T-helper 1 cell treated with Interleukin-12 subunit alpha and Interleukin-12 subunit beta and Interleukin-4 antibody, amounts not matched to agents 30 μg/mL and 1 μg/mL, for 36 hours (primary cell): Measurements from ENCODE around the gene MATN1.

Experiments used
- H3K27ac Mint-ChIP-seq: one replicate; pipeline ENCODE4 v1.8.0; 2021; ENCODE audit warnings: mild to moderate bottlenecking, mixed read lengths
- H3K27me3 Mint-ChIP-seq: one replicate; pipeline ENCODE4 v1.8.0; 2021; ENCODE audit warnings: low read depth, mixed read lengths
- H3K36me3 Mint-ChIP-seq: one replicate; pipeline ENCODE4 v1.8.0; 2021; ENCODE audit warnings: low read depth, mixed read lengths
- H3K4me1 Mint-ChIP-seq: one replicate; pipeline ENCODE4 v1.8.0; 2021; ENCODE audit warnings: low read depth, mixed read lengths
- H3K4me3 Mint-ChIP-seq: one replicate; pipeline ENCODE4 v1.8.0; 2021; ENCODE audit warnings: mild to moderate bottlenecking, moderate library complexity, mixed read lengths
- H3K9me3 Mint-ChIP-seq: one replicate; pipeline ENCODE4 v1.8.0; 2021; ENCODE audit warnings: mixed read lengths

Gene MATN1

DNA sequence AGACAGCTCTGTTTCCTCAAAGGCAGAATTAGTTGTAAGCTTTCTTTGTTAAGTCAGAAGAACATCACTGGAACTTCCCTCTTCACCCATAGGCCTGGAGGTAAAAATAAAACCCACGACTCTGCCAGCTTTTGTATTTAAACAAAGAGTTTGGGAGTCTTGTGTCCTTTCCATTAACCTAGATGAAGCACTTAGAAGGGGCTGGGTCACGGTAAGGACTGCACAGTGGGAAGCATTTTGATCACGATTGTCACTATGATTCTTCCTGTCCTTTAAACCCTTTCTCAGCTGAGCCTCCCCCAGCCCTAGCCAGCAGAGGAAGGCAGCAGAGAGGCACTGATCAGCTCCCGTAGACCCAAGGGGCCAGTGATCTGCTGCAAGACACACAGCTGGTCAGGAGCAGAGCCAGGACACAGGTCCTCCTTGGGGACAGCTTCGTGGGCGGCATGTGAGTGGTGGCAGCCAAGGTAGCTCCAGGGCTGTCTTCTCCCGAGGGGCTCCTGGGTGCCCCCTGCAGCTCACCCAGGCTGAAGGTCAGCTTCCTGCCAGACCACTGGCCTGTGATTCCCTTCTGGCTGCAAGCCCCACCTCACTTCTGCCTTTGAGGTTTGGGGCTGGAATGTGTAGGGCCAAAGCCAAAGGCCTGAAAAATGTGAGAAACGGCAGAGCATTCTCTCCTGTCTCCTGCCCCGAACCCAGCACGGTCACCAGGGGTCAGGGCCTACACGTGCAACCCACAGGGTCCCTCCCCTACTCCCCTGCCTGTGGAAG is 38.2 kb upstream of the MATN1 start:
- H3K27ac Mint-ChIP-seq, result peak overlapping the region; percentile 63
- H3K9me3 Mint-ChIP-seq, result no peaks in the 10 kb centered on the region
- H3K36me3 Mint-ChIP-seq, result peaks cover 2% of the 10 kb centered on the region
- H3K4me3 Mint-ChIP-seq, result peak overlapping the region; percentile 46
- H3K4me1 Mint-ChIP-seq, result peaks cover 54% of the 10 kb centered on the region
- H3K27me3 Mint-ChIP-seq, result no peaks in the 10 kb centered on the region

GRCh38 chr1:30760596-30761324 is 37.4 kb upstream of the MATN1 start:
- peak overlapping the region; percentile 46 for H3K4me3 Mint-ChIP-seq
- H3K36me3 Mint-ChIP-seq, result peaks cover 5% of the 10 kb centered on the region
- no peaks in the 10 kb centered on the region for H3K9me3 Mint-ChIP-seq
- H3K27ac Mint-ChIP-seq, result peak overlapping the region; percentile 43
- no peaks in the 10 kb centered on the region for H3K27me3 Mint-ChIP-seq
- peaks cover 52% of the 10 kb centered on the region for H3K4me1 Mint-ChIP-seq

DNA sequence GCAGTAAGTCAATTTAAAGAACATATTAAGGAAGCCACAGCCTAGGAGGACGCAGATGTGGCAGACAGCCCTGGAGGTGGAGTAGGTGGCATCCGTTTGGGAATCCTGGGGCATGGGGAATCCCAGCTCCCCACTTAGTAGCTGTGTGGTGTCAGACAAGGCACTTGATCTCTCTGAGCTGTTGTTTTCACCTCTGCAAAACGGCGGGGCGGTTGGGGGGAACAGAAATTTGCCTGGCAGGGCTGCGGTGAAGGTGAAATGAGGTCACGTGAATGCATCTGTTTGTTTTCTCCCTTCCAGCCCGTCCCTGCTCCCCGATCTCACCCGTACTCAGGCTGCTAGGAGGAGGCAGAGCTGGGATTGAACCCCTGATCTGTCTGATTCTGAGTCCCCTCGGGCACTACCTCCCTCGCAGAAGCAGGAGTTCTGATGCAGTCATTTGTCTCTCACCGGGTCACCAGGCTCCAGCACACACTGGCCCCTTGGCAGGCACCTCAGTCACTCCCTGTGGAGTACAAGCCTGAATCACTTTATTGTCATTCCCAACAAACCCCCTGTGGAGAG is 36.4 kb upstream of the MATN1 start:
- Mint-ChIP-seq H3K27ac (peak overlapping the region; percentile 67), H3K4me3 (peak overlapping the region; percentile 57), H3K4me1 (peaks cover 61% of the 10 kb centered on the region), H3K36me3 (peaks cover 14% of the 10 kb centered on the region), H3K9me3 (no peaks in the 10 kb centered on the region), H3K27me3 (no peaks in the 10 kb centered on the region)

DNA sequence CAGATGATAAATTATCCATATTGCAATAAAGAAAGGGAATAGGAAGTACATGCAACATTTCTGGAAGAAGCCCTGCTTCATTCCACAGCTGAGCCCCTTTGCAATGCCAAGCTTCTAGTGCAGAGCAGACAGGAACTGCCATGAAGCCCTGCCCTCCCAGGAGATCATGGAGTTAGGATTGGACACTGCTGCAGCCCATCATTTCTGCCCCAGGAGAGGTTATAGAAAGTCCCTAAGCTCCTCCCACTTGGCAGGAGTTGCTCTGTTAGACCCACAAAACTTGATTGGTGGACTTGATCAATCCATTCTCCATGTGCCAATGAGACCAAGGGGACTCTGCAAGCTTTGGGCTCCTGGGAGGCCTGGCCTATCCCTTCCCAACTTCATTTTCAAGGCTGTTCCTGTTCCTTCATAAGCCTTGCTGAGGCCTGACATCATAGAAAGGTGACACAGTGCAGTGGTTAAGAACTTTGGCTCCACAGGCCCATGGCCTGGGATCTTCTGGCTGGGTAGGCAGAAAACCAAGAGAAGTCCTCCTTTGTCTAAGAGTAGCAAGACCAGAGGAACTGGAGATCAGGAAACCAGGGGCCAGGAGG is 35.5 kb upstream of the MATN1 start:
- H3K9me3 Mint-ChIP-seq, result no peaks in the 10 kb centered on the region
- H3K36me3 Mint-ChIP-seq, result peaks cover 19% of the 10 kb centered on the region
- peak overlapping the region; percentile 94 for H3K4me3 Mint-ChIP-seq
- peaks cover 69% of the 10 kb centered on the region for H3K4me1 Mint-ChIP-seq
- H3K27me3 Mint-ChIP-seq, result no peaks in the 10 kb centered on the region
- peak overlapping the region; percentile 76 for H3K27ac Mint-ChIP-seq

DNA sequence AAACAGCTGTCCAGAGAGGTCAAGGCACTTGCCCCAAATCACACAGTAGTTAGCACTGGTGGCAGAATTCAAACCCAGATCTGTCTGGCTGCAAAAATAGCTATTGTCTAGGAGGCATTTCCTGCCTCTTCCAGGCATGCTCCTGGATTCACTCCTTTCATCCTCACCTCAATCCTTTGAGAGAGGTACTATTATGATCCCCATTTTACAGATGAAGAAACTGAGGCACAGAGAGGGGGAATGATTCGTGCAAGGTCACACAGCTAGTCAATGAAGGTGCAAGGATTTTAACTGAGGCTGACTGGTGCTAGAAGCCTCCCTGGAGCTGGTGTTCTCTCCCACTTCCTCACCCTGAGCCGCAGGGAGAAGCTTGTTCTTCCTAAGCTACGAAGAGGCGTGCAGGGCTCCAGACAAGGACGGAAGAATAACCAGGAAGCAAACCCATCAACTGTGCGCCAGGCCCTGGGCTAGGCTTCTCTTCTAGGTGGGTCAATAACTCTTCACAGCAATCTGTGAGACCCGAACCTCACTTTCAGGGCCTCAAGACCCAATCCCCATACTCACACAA is 34.8 kb upstream of the MATN1 start:
- peaks cover 72% of the 10 kb centered on the region for H3K4me1 Mint-ChIP-seq
- no peaks in the 10 kb centered on the region for H3K27me3 Mint-ChIP-seq
- peaks cover 26% of the 10 kb centered on the region for H3K36me3 Mint-ChIP-seq
- H3K9me3 Mint-ChIP-seq, result no peaks in the 10 kb centered on the region
- H3K27ac Mint-ChIP-seq, result peak overlapping the region; percentile 76
- H3K4me3 Mint-ChIP-seq, result peak overlapping the region; percentile 94

DNA sequence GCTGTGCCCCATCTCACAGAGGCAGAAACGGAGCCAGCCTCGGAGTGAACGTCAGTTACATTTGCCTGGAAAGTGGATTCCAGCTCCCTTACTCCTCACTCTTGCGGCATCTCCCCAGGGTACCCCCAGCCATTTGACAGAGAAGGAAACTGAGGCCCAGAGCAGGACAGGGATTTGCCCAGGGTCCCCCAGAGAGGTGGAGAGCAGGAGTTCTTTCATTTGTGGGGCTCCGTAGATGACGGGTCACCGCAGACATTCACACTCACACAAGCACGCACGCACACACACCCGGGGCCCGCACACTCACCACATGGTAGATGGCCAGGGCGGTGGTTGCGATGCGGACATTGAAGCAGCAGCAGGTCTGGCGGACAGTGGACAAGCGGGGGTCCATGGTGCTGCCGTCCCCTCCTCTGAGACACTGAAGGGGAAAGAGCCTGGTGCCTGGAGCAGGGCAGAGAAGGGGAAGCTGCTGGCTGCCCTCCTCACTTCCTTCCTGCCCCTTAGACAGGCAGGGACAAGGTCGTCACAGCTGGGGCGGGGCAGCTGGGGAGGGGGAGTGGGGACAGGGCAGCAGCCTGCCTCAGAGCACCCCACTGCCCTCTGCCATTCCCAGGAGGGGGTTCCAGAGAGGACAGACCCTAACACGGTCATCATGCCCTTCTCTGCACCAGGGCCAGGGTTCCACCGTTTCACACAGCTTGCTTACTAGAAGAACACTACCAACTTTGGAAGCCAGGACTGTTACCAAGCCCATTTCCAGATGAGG is 34.2 kb upstream of the MATN1 start, which contains the start of gene LAPTM5:
Gene LAPTM5, minus strand, starts transcription at position 423 of the 769 bp plus-strand sequence. Its CDS starts 29 bp downstream, at position 394.
- Mint-ChIP-seq H3K4me3 (peak within 1 kb of the TSS; percentile 94), H3K4me1 (peaks cover 67% of the 10 kb centered on the region)

GRCh38 chr1:30756545-30757351 is 33.4 kb upstream of the MATN1 start:
- H3K9me3 Mint-ChIP-seq, result no peaks in the 10 kb centered on the region
- H3K27ac Mint-ChIP-seq, result peak overlapping the region; percentile 92
- peak overlapping the region; percentile 94 for H3K4me3 Mint-ChIP-seq
- H3K4me1 Mint-ChIP-seq, result peaks cover 70% of the 10 kb centered on the region
- peaks cover 30% of the 10 kb centered on the region for H3K36me3 Mint-ChIP-seq
- no peaks in the 10 kb centered on the region for H3K27me3 Mint-ChIP-seq

More for the DNA sequence above, 34.2 kb upstream of the MATN1 start, which contains the start of gene LAPTM5:
- no peaks in the 10 kb centered on the region for H3K27me3 Mint-ChIP-seq
- peaks cover 27% of the 10 kb centered on the region for H3K36me3 Mint-ChIP-seq
- peak within 1 kb of the TSS; percentile 92 for H3K27ac Mint-ChIP-seq
- H3K9me3 Mint-ChIP-seq, result no peaks in the 10 kb centered on the region

DNA sequence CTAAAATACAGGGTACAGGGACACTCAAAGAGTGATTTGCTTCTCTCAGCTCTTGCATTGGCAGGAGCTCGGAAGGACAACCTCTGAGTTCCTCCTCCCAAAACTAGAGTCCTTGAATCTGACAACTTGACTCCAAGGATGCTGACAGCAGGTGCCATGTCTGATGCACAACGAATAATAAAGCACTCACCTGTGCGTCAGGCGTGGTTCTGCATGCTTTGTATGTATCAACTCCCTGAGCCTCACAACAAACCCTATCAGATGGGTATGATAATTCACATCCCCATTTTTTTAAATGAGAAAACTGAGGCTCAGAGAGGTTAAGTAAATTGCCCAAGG is 32.8 kb upstream of the MATN1 start:
- no peaks in the 10 kb centered on the region for H3K9me3 Mint-ChIP-seq
- H3K4me1 Mint-ChIP-seq, result peaks cover 69% of the 10 kb centered on the region
- peak overlapping the region; percentile 92 for H3K27ac Mint-ChIP-seq
- H3K27me3 Mint-ChIP-seq, result no peaks in the 10 kb centered on the region
- H3K36me3 Mint-ChIP-seq, result peaks cover 30% of the 10 kb centered on the region
- peak overlapping the region; percentile 94 for H3K4me3 Mint-ChIP-seq

GRCh38 chr1:30755746-30756145 is 32.4 kb upstream of the MATN1 start:
- no peaks in the 10 kb centered on the region for H3K27me3 Mint-ChIP-seq
- peaks cover 30% of the 10 kb centered on the region for H3K36me3 Mint-ChIP-seq
- peaks cover 69% of the 10 kb centered on the region for H3K4me1 Mint-ChIP-seq
- H3K27ac Mint-ChIP-seq, result peak overlapping the region; percentile 50
- no peaks in the 10 kb centered on the region for H3K9me3 Mint-ChIP-seq
- peak overlapping the region; percentile 94 for H3K4me3 Mint-ChIP-seq

DNA sequence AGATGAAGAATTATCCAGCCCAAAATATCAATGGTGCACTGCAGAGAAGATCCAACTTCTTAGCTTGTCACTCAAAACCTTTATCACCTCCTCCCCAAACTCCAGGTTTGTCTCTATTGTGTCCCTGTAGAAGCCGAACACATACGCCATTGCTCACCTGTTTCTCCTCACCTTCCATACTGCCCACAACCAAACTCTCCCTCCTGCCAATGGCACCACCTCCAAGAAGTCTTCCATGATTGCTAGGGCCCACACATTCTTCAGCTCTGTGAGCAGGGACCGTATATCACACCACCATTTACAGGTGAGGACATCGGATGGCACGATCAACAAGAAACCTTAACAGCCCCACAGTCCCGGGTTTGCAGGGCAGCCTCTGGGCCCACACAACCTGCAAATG is 31.9 kb upstream of the MATN1 start:
- peak overlapping the region; percentile 94 for H3K4me3 Mint-ChIP-seq
- no peaks in the 10 kb centered on the region for H3K9me3 Mint-ChIP-seq
- H3K4me1 Mint-ChIP-seq, result peaks cover 70% of the 10 kb centered on the region
- peak overlapping the region; percentile 50 for H3K27ac Mint-ChIP-seq
- H3K27me3 Mint-ChIP-seq, result no peaks in the 10 kb centered on the region
- H3K36me3 Mint-ChIP-seq, result peaks cover 30% of the 10 kb centered on the region

GRCh38 chr1:30754684-30755171 is 31.3 kb upstream of the MATN1 start:
- no peaks in the 10 kb centered on the region for H3K9me3 Mint-ChIP-seq
- peaks cover 30% of the 10 kb centered on the region for H3K36me3 Mint-ChIP-seq
- H3K27me3 Mint-ChIP-seq, result no peaks in the 10 kb centered on the region
- peak overlapping the region; percentile 50 for H3K27ac Mint-ChIP-seq
- H3K4me1 Mint-ChIP-seq, result peaks cover 70% of the 10 kb centered on the region
- peak overlapping the region; percentile 94 for H3K4me3 Mint-ChIP-seq

- peak overlapping the region; percentile 50 for H3K27ac Mint-ChIP-seq
- peaks cover 70% of the 10 kb centered on the region for H3K4me1 Mint-ChIP-seq
- H3K27me3 Mint-ChIP-seq, result no peaks in the 10 kb centered on the region
- peak overlapping the region; percentile 94 for H3K4me3 Mint-ChIP-seq
- H3K9me3 Mint-ChIP-seq, result no peaks in the 10 kb centered on the region
- peaks cover 39% of the 10 kb centered on the region for H3K36me3 Mint-ChIP-seq
Observed at GRCh38 chr1:30753660-30754123, 30.3 kb upstream of the MATN1 start.

DNA sequence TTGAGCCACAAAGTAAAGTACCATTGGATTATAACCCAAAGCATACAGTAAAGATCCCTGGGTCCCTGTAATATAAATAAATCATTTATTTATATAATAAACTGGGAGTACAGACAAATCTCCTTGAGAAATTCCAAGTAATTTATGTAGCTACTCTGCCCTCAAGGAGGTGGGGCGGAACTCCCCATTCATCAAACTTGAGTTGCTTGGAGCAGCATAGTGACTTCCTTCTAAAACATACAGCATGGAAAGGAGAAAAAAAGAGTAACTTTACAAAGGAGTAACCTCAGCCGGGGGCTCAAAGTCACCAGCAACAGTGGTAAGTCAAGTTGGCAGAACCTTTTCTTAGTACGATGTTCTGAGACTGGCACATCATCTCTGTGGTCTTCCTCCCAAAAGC is 29.7 kb upstream of the MATN1 start:
- H3K27ac Mint-ChIP-seq, result peak overlapping the region; percentile 50
- peaks cover 71% of the 10 kb centered on the region for H3K4me1 Mint-ChIP-seq
- no peaks in the 10 kb centered on the region for H3K9me3 Mint-ChIP-seq
- peaks cover 43% of the 10 kb centered on the region for H3K36me3 Mint-ChIP-seq
- H3K4me3 Mint-ChIP-seq, result peak overlapping the region; percentile 94
- no peaks in the 10 kb centered on the region for H3K27me3 Mint-ChIP-seq
